Mucosa of descending colon (tissue), 3 donors: ENCODE measurements around the gene SLC13A2. TPM values are rescaled to one million over a fixed set of nuclear protein-coding genes. Genes with fewer than 3 reads are reported as not detected.
A peak's percentile ranks its signal among the peaks of the same experiment; 100 is the strongest.

Experiments used
- ATAC-seq: fragments of 200-7000 bp; cut with Tn5 transposase; one replicate; pipeline ENCODE4 v1.9.1; 2020; ENCODE audit warnings: mild to moderate bottlenecking, moderate library complexity
- DNase-seq, 3 donors: peaks; one replicate each; pipeline ENCODE4 v3.0.0-alpha.2; 2020
- H3K36me3 ChIP-seq: fragments of 200-600 bp; one replicate; pipeline ENCODE4 v1.8.0; 2021; ENCODE audit warnings: low read depth, mild to moderate bottlenecking
- H3K4me1 ChIP-seq: fragments of 200-600 bp; one replicate; pipeline ENCODE4 v1.8.0; 2021; ENCODE audit warnings: low read depth, mild to moderate bottlenecking
- H3K4me3 ChIP-seq: fragments of 200-600 bp; one replicate; pipeline ENCODE4 v1.8.0; 2021; ENCODE audit warnings: mild to moderate bottlenecking
- H3K9me3 ChIP-seq: fragments of 200-600 bp; one replicate; pipeline ENCODE4 v1.8.0; 2021; ENCODE audit warnings: mild to moderate bottlenecking
- intact Hi-C, 2 donors: fragments of 100-400 bp; cut with DNase I in 1 of 2; cut with micrococcal nuclease in 1 of 2; formaldehyde crosslinking; loops; one replicate each; pipeline versions ENCODE4 v1.11.0 to v1.11.1; 2022; cut with DNase I, micrococcal nuclease
- total RNA-seq, 3 donors: library from RNA; stranded (reverse); fragmentation: NEBNext Ultra II Directional in 2 of 3; extraction: Animal tissue kit (Norgen Biotek cat#: 25700) in 2 of 3; gene quantifications; one replicate each; pipeline versions ENCODE4 v1.2.1 to v1.2.4, GENCODE V29; 2021 to 2023
- TF ChIP-seq, protein P1 (sequence below): fragments of 200-600 bp; IDR thresholded peaks from one replicate; pipeline ENCODE4 v1.8.0; 2022; ENCODE audit warnings: antibody characterized with exemption, mild to moderate bottlenecking
- donor health status: DM: no; HTN: no; CAD: no; lungs with moderate emphysema.
- donor health status: DM: no; HTN: no; CAD: no.
- donor health status: DM: no; HTN: yes; CAD: no.

SLC13A2 gene
- total RNA-seq, 3 donors from 2014 or later: 14.9 to 87.0 (median 17.1) TPM

- H3K4me1 ChIP-seq: peaks cover 32% of the 10 kb centered on the region
- intact Hi-C loops: no loop called here
Observed at GRCh38 chr17:28477928-28478327, 4.5 kb downstream of the SLC13A2 start.

GRCh38 chr17:28478712-28479615 lies 5.5 kb downstream of the SLC13A2 start:
- TF ChIP-seq, protein P1, sequence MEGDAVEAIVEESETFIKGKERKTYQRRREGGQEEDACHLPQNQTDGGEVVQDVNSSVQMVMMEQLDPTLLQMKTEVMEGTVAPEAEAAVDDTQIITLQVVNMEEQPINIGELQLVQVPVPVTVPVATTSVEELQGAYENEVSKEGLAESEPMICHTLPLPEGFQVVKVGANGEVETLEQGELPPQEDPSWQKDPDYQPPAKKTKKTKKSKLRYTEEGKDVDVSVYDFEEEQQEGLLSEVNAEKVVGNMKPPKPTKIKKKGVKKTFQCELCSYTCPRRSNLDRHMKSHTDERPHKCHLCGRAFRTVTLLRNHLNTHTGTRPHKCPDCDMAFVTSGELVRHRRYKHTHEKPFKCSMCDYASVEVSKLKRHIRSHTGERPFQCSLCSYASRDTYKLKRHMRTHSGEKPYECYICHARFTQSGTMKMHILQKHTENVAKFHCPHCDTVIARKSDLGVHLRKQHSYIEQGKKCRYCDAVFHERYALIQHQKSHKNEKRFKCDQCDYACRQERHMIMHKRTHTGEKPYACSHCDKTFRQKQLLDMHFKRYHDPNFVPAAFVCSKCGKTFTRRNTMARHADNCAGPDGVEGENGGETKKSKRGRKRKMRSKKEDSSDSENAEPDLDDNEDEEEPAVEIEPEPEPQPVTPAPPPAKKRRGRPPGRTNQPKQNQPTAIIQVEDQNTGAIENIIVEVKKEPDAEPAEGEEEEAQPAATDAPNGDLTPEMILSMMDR: no peak
- Histone ChIP-seq H3K4me3 (no peak overlapping the region), H3K4me1 (peaks cover 31% of the 10 kb centered on the region), H3K36me3 (no peaks in the 10 kb centered on the region), H3K9me3 (no peaks in the 10 kb centered on the region)
- ATAC-seq: no peak
- DNase-seq: no peak
- intact Hi-C loops: no loop called here

More at GRCh38 chr17:28477928-28478327, 4.5 kb downstream of the SLC13A2 start:
- Histone ChIP-seq H3K4me3 (no peak overlapping the region), H3K36me3 (no peaks in the 10 kb centered on the region), H3K9me3 (no peaks in the 10 kb centered on the region)
- no peak for DNase-seq
- no peak for ATAC-seq
- TF ChIP-seq, protein P1: no peak

DNA sequence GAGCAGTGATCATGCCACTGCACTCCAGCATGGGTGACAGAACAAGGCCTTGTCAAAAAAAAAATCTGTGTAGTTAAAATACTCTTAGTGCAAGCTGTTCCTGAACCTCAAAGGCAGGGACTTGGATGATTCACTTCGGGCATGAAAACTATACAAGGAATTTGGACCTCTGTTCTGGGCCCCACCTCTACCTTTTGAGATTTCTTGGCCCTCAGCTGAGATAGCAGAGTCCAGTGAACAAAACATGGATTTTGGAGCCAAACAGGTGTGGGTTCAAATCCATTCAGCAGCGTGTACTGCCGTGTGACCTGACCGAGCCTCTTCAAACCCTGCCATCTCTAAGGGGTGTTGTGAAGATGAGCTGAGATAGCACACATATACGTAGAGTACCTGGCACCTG lies 6.8 kb downstream of the SLC13A2 start:
- no peak overlapping the region for H3K4me3 ChIP-seq
- ATAC-seq (peak; percentile 11), DNase-seq (no peak)
- intact Hi-C loops: no loop called here
- H3K4me1 ChIP-seq: peaks cover 20% of the 10 kb centered on the region
- no peaks in the 10 kb centered on the region for H3K9me3 ChIP-seq
- TF ChIP-seq, protein P1: no peak
- H3K36me3 ChIP-seq: no peaks in the 10 kb centered on the region

- no peak for ATAC-seq
- TF ChIP-seq, protein P1: no peak
- Histone ChIP-seq H3K9me3 (no peaks in the 10 kb centered on the region), H3K4me1 (peaks cover 15% of the 10 kb centered on the region), H3K4me3 (no peak overlapping the region), H3K36me3 (no peaks in the 10 kb centered on the region)
- intact Hi-C loops: no loop called here
- no peak for DNase-seq
Observed at GRCh38 chr17:28480799-28481571, 7.5 kb downstream of the SLC13A2 start.

- TF ChIP-seq, protein P1: no peak
- no peak overlapping the region for H3K4me3 ChIP-seq
- H3K4me1 ChIP-seq: peaks cover 10% of the 10 kb centered on the region
- intact Hi-C loops: no loop called here
- ATAC-seq (peak; percentile 90), DNase-seq (peak; percentile 79 to 88 (median 86))
- no peaks in the 10 kb centered on the region for H3K9me3 ChIP-seq
- no peaks in the 10 kb centered on the region for H3K36me3 ChIP-seq
Observed at GRCh38 chr17:28482551-28483199, 9.2 kb downstream of the SLC13A2 start.
